ENCODE measurements around the gene QPCT.

QPCT gene

DNA sequence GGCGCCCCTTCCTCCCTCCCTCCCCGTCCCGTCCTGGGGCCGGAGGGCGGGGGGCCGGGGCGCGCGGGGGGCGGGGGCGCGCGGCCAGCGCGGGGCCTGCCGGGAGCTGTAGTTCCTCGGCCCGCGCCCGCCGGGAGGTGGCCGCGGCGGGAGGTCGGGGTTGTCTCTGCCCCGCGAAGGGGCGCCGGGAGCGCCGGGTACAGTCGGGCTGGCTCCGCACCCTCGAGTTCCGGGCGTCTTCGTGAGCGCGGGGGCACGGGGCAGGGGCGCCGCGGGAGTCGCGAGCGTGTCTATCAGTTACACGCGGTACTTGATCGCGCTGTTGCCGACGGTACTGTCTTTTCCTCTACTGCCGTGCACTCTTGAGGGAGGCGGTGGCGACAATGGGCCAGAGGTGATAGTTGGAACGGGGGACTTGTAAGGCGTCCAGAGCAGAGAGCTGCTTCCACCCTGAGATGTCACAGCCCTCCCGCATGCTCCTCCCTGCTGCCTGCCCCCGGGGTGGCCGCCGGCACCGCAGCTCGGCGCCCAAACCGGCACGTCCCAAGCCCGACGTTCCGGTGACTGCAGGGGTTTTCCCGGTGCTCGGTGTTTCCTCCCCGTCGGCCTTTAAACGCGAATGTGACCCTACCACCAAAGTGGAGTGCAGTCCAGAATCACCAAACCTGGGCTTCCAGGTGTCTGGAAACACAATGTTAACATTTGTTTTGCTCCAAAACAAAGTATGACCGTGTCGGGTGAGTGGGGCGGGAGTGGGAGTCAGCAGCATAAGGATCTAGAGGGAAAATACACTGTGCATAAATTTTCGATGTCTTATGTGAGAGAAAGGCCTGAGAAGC is 19.4 kb upstream of the QPCT start, which contains the start of gene PRKD3:
TSS of gene PRKD3 (minus strand) at position 48 of the 839 bp plus-strand sequence. CDS start 8,309 bp downstream, outside the sequence.
- peak; percentile 25 for DNase-seq (ENCODE audit: low read depth, low spot score)

- no peak for DNase-seq (ENCODE audit: low read depth, low spot score)
Measured at GRCh38 chr2:37325625-37326071, 18.8 kb upstream of the QPCT start.

- DNase-seq (ENCODE audit: low read depth, low spot score): no peak
Measured at GRCh38 chr2:37326285-37326684, 18.1 kb upstream of the QPCT start.

GRCh38 chr2:37326866-37327634 is 17.4 kb upstream of the QPCT start:
- DNase-seq (ENCODE audit: low read depth, low spot score): no peak

DNA sequence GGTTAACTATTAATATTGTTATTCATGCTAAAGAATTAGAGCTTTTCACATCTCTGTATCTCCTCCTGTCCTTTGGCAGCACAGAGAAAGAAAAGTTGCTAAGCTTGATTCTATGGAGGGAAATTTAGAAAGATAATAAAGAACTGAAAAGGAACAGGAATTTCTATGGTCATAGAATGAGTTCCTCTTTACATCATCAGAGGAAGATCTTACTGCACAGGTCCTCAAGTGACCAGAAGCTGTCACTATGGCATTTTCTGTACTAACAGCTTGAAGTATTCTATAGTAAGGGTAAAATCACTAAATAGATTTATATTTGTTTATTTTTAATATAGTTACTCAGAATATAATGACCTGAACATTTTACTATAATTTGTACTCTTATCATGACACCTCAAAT is 13.7 kb upstream of the QPCT start:
- no peak for DNase-seq (ENCODE audit: low read depth, low spot score)

GRCh38 chr2:37332560-37332959 is 11.9 kb upstream of the QPCT start:
- DNase-seq (ENCODE audit: low read depth, low spot score): no peak

DNA sequence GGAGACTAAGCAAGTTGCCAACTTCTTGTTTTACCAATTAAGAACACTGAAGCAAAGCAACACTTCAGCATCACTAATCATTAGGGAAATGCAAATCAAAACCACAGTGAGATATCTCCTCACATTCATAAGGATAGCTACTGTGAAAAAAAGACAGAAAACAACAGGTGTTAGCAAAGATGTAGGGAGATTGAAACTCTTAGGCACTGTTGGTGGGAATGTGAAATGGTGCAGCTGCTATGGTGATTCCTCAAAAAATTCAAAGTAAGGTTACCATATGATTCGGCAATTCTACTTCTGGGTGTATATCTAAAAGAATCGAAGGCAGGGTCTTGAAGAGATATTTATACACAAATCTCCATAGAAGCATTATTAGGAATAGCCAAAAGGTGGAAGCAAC is 11.2 kb upstream of the QPCT start:
- DNase-seq (ENCODE audit: low read depth, low spot score): no peak

GRCh38 chr2:37335604-37336003 is 8.8 kb upstream of the QPCT start:
- DNase-seq (ENCODE audit: low read depth, low spot score): no peak

- DNase-seq (ENCODE audit: low read depth, low spot score): no peak
Measured at GRCh38 chr2:37337620-37338280, 6.7 kb upstream of the QPCT start.

GRCh38 chr2:37338933-37339332 is 5.5 kb upstream of the QPCT start:
- no peak for DNase-seq (ENCODE audit: low read depth, low spot score)

GRCh38 chr2:37340637-37341036 is 3.8 kb upstream of the QPCT start:
- no peak for DNase-seq (ENCODE audit: low read depth, low spot score)

DNA sequence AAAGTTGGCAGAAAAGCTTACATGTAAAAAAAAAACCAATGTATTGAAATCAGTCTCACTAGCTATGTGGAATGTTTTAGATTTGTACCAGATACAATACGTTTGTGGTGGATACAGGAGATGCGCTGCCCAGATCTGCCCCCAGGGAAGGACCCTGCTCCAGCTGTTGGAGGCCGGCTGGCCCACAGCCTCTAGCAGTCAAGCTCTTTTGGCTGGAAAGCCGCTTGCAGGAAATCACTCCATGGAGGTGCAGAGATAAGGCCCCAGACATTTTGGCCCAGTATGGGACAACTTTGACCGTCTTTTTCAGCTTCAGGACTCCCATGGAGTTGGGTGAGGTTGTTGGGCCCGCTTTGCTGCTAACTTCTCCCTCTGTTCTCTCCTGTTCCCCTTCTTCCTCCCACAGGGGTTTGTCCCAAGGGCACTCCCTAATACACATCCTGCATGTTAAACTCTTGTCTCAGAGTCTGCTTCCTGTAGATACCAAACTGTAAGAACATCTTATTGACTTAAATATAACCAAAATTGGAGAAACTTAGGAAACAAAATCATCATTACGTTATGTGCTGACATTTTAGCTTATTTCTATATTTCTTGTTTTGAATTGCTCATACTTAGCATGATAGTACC is 1.7 kb upstream of the QPCT start:
- DNase-seq (ENCODE audit: low read depth, low spot score): no peak

DNA sequence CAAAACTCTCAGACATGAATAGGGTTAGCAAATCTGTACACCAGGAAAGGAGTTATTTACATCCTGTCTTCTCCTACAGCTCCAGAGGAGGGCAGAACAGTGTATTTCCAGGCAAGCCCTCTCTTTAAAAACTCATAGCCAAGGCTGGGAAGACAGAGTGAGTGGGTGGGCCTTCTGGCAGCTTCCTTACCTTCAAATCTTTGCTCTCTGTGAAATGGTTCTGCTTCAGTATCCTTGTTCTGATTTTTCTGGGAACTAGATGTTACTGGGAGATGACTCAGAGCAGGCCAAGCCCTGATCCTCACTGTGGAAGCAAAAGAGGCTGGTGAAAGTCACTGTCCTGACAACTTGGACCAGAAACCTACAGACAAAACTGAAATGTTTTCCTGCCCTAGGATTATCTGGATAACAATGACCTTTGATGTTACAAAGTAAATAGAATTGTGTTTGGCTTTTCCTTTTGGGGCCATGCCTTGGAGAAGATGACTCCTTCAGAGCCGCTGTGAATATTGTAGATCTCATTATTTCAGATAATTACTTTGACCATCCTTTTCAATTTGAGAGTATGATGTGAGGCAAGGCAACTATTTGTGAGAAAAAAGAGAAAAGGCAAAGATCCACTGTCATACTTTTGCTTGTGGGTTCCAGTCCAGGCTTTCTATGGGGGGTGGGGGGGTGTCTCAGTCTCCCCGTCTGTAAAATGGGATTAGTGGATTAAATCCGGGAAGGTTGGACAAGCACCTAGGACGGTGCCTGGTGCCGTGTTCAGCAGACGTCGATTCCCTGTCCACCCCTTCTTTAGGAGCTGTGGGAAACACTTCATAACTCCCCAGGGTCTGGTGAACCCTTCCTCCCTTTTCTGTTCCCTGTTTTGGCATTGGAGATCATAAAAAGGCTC is 644 bp upstream of the QPCT start:
- DNase-seq (ENCODE audit: low read depth, low spot score): no peak

- no peak for DNase-seq (ENCODE audit: low read depth, low spot score)
Measured at GRCh38 chr2:37348155-37348554, 3.7 kb downstream of the QPCT start.

GRCh38 chr2:37349231-37349860 is 4.9 kb downstream of the QPCT start:
- DNase-seq (ENCODE audit: low read depth, low spot score): no peak

GRCh38 chr2:37350034-37350433 is 5.6 kb downstream of the QPCT start:
- DNase-seq (ENCODE audit: low read depth, low spot score): no peak

GRCh38 chr2:37354531-37354930 is 10.1 kb downstream of the QPCT start:
- DNase-seq (ENCODE audit: low read depth, low spot score): no peak

DNA sequence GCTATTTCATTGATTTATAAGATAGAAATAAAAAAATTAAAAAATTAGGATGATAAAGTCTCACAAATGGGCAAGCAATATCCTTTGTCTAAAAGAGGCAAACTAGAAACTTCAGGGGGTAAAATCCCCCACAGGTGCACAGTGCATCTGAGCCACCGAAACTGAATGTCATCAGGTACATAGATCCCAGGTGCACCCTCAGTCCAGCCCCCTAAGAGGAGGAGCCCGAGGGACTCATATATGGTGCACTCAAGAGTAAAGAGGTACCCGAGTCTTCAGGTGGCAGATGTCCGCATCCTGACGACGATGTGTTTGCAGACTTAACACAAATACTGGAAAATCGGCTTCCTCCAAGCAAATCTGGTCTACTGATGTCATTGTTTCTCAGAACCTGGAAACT is 11.3 kb downstream of the QPCT start:
- DNase-seq (ENCODE audit: low read depth, low spot score): no peak

GRCh38 chr2:37356299-37356698 is 11.9 kb downstream of the QPCT start:
- no peak for DNase-seq (ENCODE audit: low read depth, low spot score)

- DNase-seq (ENCODE audit: low read depth, low spot score): no peak
Measured at GRCh38 chr2:37357069-37357468, 12.6 kb downstream of the QPCT start.
